ENCODE results near the gene TMEM273.

The TMEM273 gene

GRCh38 chr10:49173201-49173772, 14.9 kb downstream of the TMEM273 start:
- no peak for TF ChIP-seq CTCF (IDR thresholded peaks at IDR 0.05; ENCODE audit: insufficient read depth, low read length, missing control alignments)
- H3K4me3 ChIP-seq (ENCODE audit: low read depth, low read length), result no peak overlapping the region
- no peak for DNase-seq (ENCODE audit: low read depth, low spot score)
- ChIA-PET POLR2A (no interaction called here), CTCF (interaction anchor here (1.4 to 7.0 kb wide), 3 partner anchors 12 to 514 kb away, joined by 3 to 48 read pairs (median 6); no protein-coding TSS in a partner anchor)

- DNase-seq (ENCODE audit: low read depth, low spot score), result no peak
- H3K4me3 ChIP-seq (ENCODE audit: low read depth, low read length), result no peak overlapping the region
- TF ChIP-seq CTCF (IDR thresholded peaks at IDR 0.05; ENCODE audit: insufficient read depth, low read length, missing control alignments), result no peak
- ChIA-PET POLR2A (no interaction called here), CTCF (interaction anchor here (1.4 to 7.0 kb wide), 2 partner anchors 11 to 236 kb away, joined by 6 to 48 read pairs; no protein-coding TSS in a partner anchor)
Measured at GRCh38 chr10:49172777-49173132, 15.4 kb downstream of the TMEM273 start.

GRCh38 chr10:49172061-49172776, 16.0 kb downstream of the TMEM273 start:
- no peak for TF ChIP-seq CTCF (IDR thresholded peaks at IDR 0.05; ENCODE audit: insufficient read depth, low read length, missing control alignments)
- H3K4me3 ChIP-seq (ENCODE audit: low read depth, low read length), result no peak overlapping the region
- POLR2A ChIA-PET, result no interaction called here
- CTCF ChIA-PET, result interaction anchor here (0.9 to 7.0 kb wide), 3 partner anchors 11 to 236 kb away, joined by 3 to 48 read pairs (median 6); no protein-coding TSS in a partner anchor
- no peak for DNase-seq (ENCODE audit: low read depth, low spot score)

GRCh38 chr10:49171326-49172060, 16.7 kb downstream of the TMEM273 start:
- DNase-seq (ENCODE audit: low read depth, low spot score), result no peak
- POLR2A ChIA-PET, result no interaction called here

GRCh38 chr10:49170632-49171325, 17.4 kb downstream of the TMEM273 start:
- ChIA-PET CTCF (interaction anchor here (0.9 to 7.0 kb wide), 2 partner anchors 9 to 18 kb away, joined by 3 to 48 read pairs; no protein-coding TSS in a partner anchor), POLR2A (no interaction called here)
- no peak for DNase-seq (ENCODE audit: low read depth, low spot score)
- no peak for TF ChIP-seq CTCF (IDR thresholded peaks at IDR 0.05; ENCODE audit: insufficient read depth, low read length, missing control alignments)
- no peak overlapping the region for H3K4me3 ChIP-seq (ENCODE audit: low read depth, low read length)

More at GRCh38 chr10:49171326-49172060, 16.7 kb downstream of the TMEM273 start:
- CTCF ChIA-PET, result interaction anchor here (0.9 to 7.0 kb wide), 2 partner anchors 10 to 18 kb away, joined by 3 to 48 read pairs; no protein-coding TSS in a partner anchor
- H3K4me3 ChIP-seq (ENCODE audit: low read depth, low read length), result no peak overlapping the region
- TF ChIP-seq CTCF (IDR thresholded peaks at IDR 0.05; ENCODE audit: insufficient read depth, low read length, missing control alignments), result no peak
